Hepatocyte (in vitro differentiated cells): Measurements from ENCODE around the gene CDK2AP2. TPM values are rescaled to one million over a fixed set of nuclear protein-coding genes. Genes with fewer than 3 reads are reported as not detected.
"Not testable (repeated sequence)": the region's sequence is repeated elsewhere in the genome, so short reads cannot be mapped to it uniquely, and the experiment has no call there.

Experiments
- DNase-seq: peaks from one replicate; pipeline ENCODE4 v3.0.0-alpha.2; 2016; ENCODE audit warnings: low spot score
- H2AFZ ChIP-seq: fragments of 200-600 bp; sonication (generic); 2 replicates; pipeline ENCODE4 v1.6.0; 2016; ENCODE audit warnings: antibody characterized with exemption, mild to moderate bottlenecking
- H3K27ac ChIP-seq: fragments of 200-600 bp; sonication (generic); 2 replicates; pipeline ENCODE4 v1.5.1; 2016; ENCODE audit warnings: mild to moderate bottlenecking
- H3K27me3 ChIP-seq: fragments of 200-600 bp; sonication (generic); 2 replicates; pipeline ENCODE4 v1.6.1; 2016
- H3K36me3 ChIP-seq: fragments of 200-600 bp; sonication (generic); replicated peaks from 2 replicates; pipeline ENCODE4 v1.5.1; 2016; ENCODE audit warnings: low read depth; ENCODE audit not compliant: insufficient read depth
- H3K4me1 ChIP-seq: fragments of 200-600 bp; sonication (generic); 2 replicates; pipeline ENCODE4 v1.5.1; 2016; ENCODE audit warnings: mild to moderate bottlenecking, moderate library complexity; ENCODE audit not compliant: insufficient read depth
- H3K4me2 ChIP-seq: fragments of 200-600 bp; sonication (generic); 2 replicates; pipeline ENCODE4 v1.6.0; 2016
- H3K4me3 ChIP-seq: fragments of 200-600 bp; sonication (generic); 2 replicates; pipeline ENCODE4 v1.5.1; 2016; ENCODE audit warnings: mild to moderate bottlenecking
- H3K79me2 ChIP-seq: fragments of 200-600 bp; sonication (generic); 2 replicates; pipeline ENCODE4 v1.6.0; 2017; ENCODE audit warnings: mild to moderate bottlenecking
- H3K9me2 ChIP-seq: fragments of 200-600 bp; sonication (generic); replicated peaks from 2 replicates; pipeline ENCODE4 v1.6.0; 2017; ENCODE audit warnings: mild to moderate bottlenecking; ENCODE audit not compliant: insufficient read depth
- H3K9me3 ChIP-seq: fragments of 200-600 bp; sonication (generic); 2 replicates; pipeline ENCODE4 v1.5.1; 2016; ENCODE audit warnings: low read depth, mild to moderate bottlenecking
- H4K20me1 ChIP-seq: fragments of 200-600 bp; sonication (generic); 2 replicates; pipeline ENCODE4 v1.6.0; 2016; ENCODE audit warnings: mild to moderate bottlenecking; ENCODE audit not compliant: insufficient read depth, poor library complexity, severe bottlenecking
- CTCF ChIP-seq: fragments of 200-600 bp; sonication (generic); IDR thresholded peaks from 2 replicates; pipeline ENCODE4 v1.5.1; 2016; ENCODE audit warnings: antibody characterized with exemption, mild to moderate bottlenecking; ENCODE audit not compliant: poor library complexity
- EZH2 ChIP-seq: fragments of 200-600 bp; sonication (generic); IDR thresholded peaks from 2 replicates; pipeline ENCODE4 v1.6.1; 2016; ENCODE audit warnings: antibody characterized with exemption, mild to moderate bottlenecking, borderline replicate concordance
- EZH2phosphoT487 ChIP-seq: fragments of 200-600 bp; sonication (generic); IDR thresholded peaks from one replicate; pipeline ENCODE4 v1.6.1; 2018; ENCODE audit warnings: antibody characterized with exemption, mild to moderate bottlenecking, low read depth, moderate library complexity; ENCODE audit not compliant: unreplicated experiment, severe bottlenecking
- WGBS: methylation state at CpG from one replicate; pipeline ENCODE4 v1.1.6; 2016; ENCODE audit warnings: low lambda C conversion rate; ENCODE audit errors: missing lambda C conversion rate; 5-methylcytosine and 5-hydroxymethylcytosine counted together
- polyA plus RNA-seq: library from polyadenylated mRNA; unstranded; fragments of >200 nt; fragmentation: Nextera tagmentation; extraction: Ambion mirVana; gene quantifications from 2 replicates; pipeline ENCODE4 v1.2.1, GENCODE V29; 2016
- total RNA-seq: library from RNA; depleted of rRNA; stranded (reverse); fragments of >200 nt; gene quantifications from 2 replicates; pipeline ENCODE4 v1.2.3, GENCODE V29; 2014

Gene CDK2AP2
- total and polyA plus RNA-seq, 2 experiments from 2014 or later: 47.3 to 177 TPM

GRCh38 chr11:67489203-67489884 lies 18.6 kb downstream of the CDK2AP2 start:
- no peak overlapping the region for H2AFZ ChIP-seq
- H3K9me2 ChIP-seq: no peaks in the 10 kb centered on the region
- no peaks in the 10 kb centered on the region for H3K27me3 ChIP-seq
- DNase-seq: no peak
- no peaks in the 10 kb centered on the region for H4K20me1 ChIP-seq
- no peak for TF ChIP-seq CTCF
- TF ChIP-seq EZH2: no peak
- TF ChIP-seq EZH2phosphoT487: no peak
- H3K27ac ChIP-seq: no peak overlapping the region
- H3K79me2 ChIP-seq: peaks cover 15% of the 10 kb centered on the region
- H3K4me2 ChIP-seq: no peak overlapping the region
- no peaks in the 10 kb centered on the region for H3K9me3 ChIP-seq
- 95% methylated on average over 25 of the region's 25 CpGs for WGBS
- H3K4me3 ChIP-seq: no peak overlapping the region
- no peaks in the 10 kb centered on the region for H3K4me1 ChIP-seq
- no peaks in the 10 kb centered on the region for H3K36me3 ChIP-seq

GRCh38 chr11:67486481-67487195 lies 21.3 kb downstream of the CDK2AP2 start:
- H4K20me1 ChIP-seq: no peaks in the 10 kb centered on the region
- peaks cover 26% of the 10 kb centered on the region for H3K79me2 ChIP-seq
- no peaks in the 10 kb centered on the region for H3K36me3 ChIP-seq
- H2AFZ ChIP-seq: no peak overlapping the region
- H3K4me1 ChIP-seq: peaks cover 10% of the 10 kb centered on the region
- H3K9me2 ChIP-seq: no peaks in the 10 kb centered on the region
- WGBS: 94% methylated on average over 20 of the region's 20 CpGs
- H3K4me3 ChIP-seq: no peak overlapping the region
- H3K9me3 ChIP-seq: no peaks in the 10 kb centered on the region
- no peak for DNase-seq
- TF ChIP-seq EZH2phosphoT487: no peak
- TF ChIP-seq CTCF: no peak
- TF ChIP-seq EZH2: no peak
- H3K27ac ChIP-seq: no peak overlapping the region
- H3K27me3 ChIP-seq: no peaks in the 10 kb centered on the region
- no peak overlapping the region for H3K4me2 ChIP-seq

- Histone ChIP-seq H3K4me1 (peaks cover 10% of the 10 kb centered on the region), H3K79me2 (peaks cover 26% of the 10 kb centered on the region)
- H3K4me3 ChIP-seq, H4K20me1 ChIP-seq, H3K9me2 ChIP-seq, H3K9me3 ChIP-seq, H3K27me3 ChIP-seq, H3K27ac ChIP-seq, H3K36me3 ChIP-seq, H3K4me2 ChIP-seq, H2AFZ ChIP-seq, DNase-seq: not testable (repeated sequence)
- 97% methylated on average over 7 of the region's 7 CpGs for WGBS
Measured at GRCh38 chr11:67485873-67486361, 22.0 kb downstream of the CDK2AP2 start.

GRCh38 chr11:67484847-67485311 lies 23.1 kb downstream of the CDK2AP2 start:
- Histone ChIP-seq H3K27ac (no peak overlapping the region), H3K4me2 (no peak overlapping the region), H3K27me3 (no peaks in the 10 kb centered on the region), H4K20me1 (no peaks in the 10 kb centered on the region), H3K36me3 (no peaks in the 10 kb centered on the region), H3K9me2 (no peaks in the 10 kb centered on the region), H3K4me1 (peaks cover 10% of the 10 kb centered on the region), H3K79me2 (peaks cover 26% of the 10 kb centered on the region), H2AFZ (no peak overlapping the region), H3K9me3 (no peaks in the 10 kb centered on the region), H3K4me3 (no peak overlapping the region)
- WGBS: 96% methylated on average over 11 of the region's 11 CpGs
- no peak for TF ChIP-seq CTCF
- TF ChIP-seq EZH2: no peak
- no peak for TF ChIP-seq EZH2phosphoT487
- no peak for DNase-seq
